HepG2 (cell line): Measurements from ENCODE around the gene SRP68. TPM values are rescaled to one million over a fixed set of nuclear protein-coding genes. Genes with fewer than 3 reads are reported as not detected.

ENCODE experiments used
- ATAC-seq: fragments of 200-7000 bp; cut with Tn5 transposase; 3 replicates; pipeline ENCODE4 v1.9.1; 2020; ENCODE audit warnings: mild to moderate bottlenecking, moderate library complexity
- BruUV-seq: library from RNA; stranded (reverse); fragments of 400-500 nt; replicated peaks from 2 replicates; lab custom pipeline; 2021; lab: Mats Ljungman, UMichigan
- CTCF ChIA-PET: fragments of 300-600 bp; formaldehyde crosslinking; extraction: SDS; loops from one replicate; lab custom pipeline; 2021; ENCODE audit warnings: low total read pairs, inconsistent platforms, low intra/inter-chr PET ratio; lab: Yijun Ruan, JAX
- POLR2A ChIA-PET: fragments of 350-600 bp; sonication (Branson Sonifier 250); formaldehyde crosslinking; loops from one replicate; lab custom pipeline; 2020; ENCODE audit warnings: antibody characterized with exemption, inconsistent platforms; lab: Yijun Ruan, JAX
- DNase-seq: peaks from one replicate; pipeline ENCODE4 v3.0.0-alpha.2; 2015; ENCODE audit warnings: low spot score
- FAIRE-seq: peaks from 3 replicates; lab custom pipeline; 2011; peaks lifted over from hg19 to GRCh38; lab: Jason Lieb, UNC
- H2AFZ ChIP-seq: one replicate; pipeline ENCODE4 v1.6.1; 2011; ENCODE audit warnings: low read length, inconsistent platforms
- H3K27ac ChIP-seq: fragments of 300-600 bp; 3 replicates; pipeline ENCODE4 v1.8.0; 2011; ENCODE audit warnings: mixed run types, mild to moderate bottlenecking, mixed read lengths, low read length, inconsistent platforms; ENCODE audit not compliant: insufficient read depth; ENCODE audit errors: extremely low read length
- H3K27me3 ChIP-seq, 2 experiments: fragments of 200-600 bp in 1 of 2; 2 replicates in 1 of 2; 3 replicates in 1 of 2; pipeline versions ENCODE4 v1.6.0 to v1.8.0; 2011; ENCODE audit warnings: low read length in 2 of 2, mild to moderate bottlenecking in 2 of 2, moderate library complexity in 2 of 2, inconsistent platforms in 1 of 2; ENCODE audit not compliant: insufficient read depth in 2 of 2, control insufficient read depth in 1 of 2
- H3K36me3 ChIP-seq, 2 experiments: fragments of 200-600 bp in 1 of 2; replicated peaks in 1 of 2; 2 replicates in 1 of 2; 3 replicates in 1 of 2; pipeline versions ENCODE4 v1.5.1 to v1.8.0; 2011; ENCODE audit warnings: low read length in 2 of 2, inconsistent platforms in 1 of 2; ENCODE audit not compliant: insufficient read depth in 2 of 2, control insufficient read depth in 1 of 2
- H3K4me1 ChIP-seq: 2 replicates; pipeline ENCODE4 v1.5.1; 2012; ENCODE audit warnings: low read length, inconsistent platforms; ENCODE audit not compliant: insufficient read depth
- H3K4me2 ChIP-seq: 2 replicates; pipeline ENCODE4 v1.6.0; 2011; ENCODE audit warnings: low read depth, low read length, inconsistent platforms
- H3K4me3 ChIP-seq, 3 experiments: fragments of 200-600 bp in 1 of 3; sonication (generic), shearing (Covaris generic) in 1 of 3; replicated peaks in 1 of 3; 2 replicates each; pipeline ENCODE4 v1.5.1; 2011 to 2016; ENCODE audit warnings: low read length in 3 of 3, inconsistent platforms in 2 of 3, low read depth in 2 of 3, mild to moderate bottlenecking in 2 of 3, control low read depth in 1 of 3, mixed read lengths in 1 of 3; ENCODE audit not compliant: insufficient read depth in 1 of 3
- H3K79me2 ChIP-seq: one replicate; pipeline ENCODE4 v1.6.1; 2011; ENCODE audit warnings: low read length, inconsistent platforms; ENCODE audit not compliant: insufficient read depth
- H3K9ac ChIP-seq: 2 replicates; pipeline ENCODE4 v1.6.0; 2011; ENCODE audit warnings: mild to moderate bottlenecking, low read depth, low read length, inconsistent platforms; ENCODE audit not compliant: insufficient read depth
- H3K9me3 ChIP-seq: 2 replicates; pipeline ENCODE4 v1.5.1; 2012; ENCODE audit warnings: mild to moderate bottlenecking, low read length
- H4K20me1 ChIP-seq: 2 replicates; pipeline ENCODE4 v1.6.0; 2011; ENCODE audit warnings: inconsistent platforms, mild to moderate bottlenecking, low read length, moderate library complexity; ENCODE audit not compliant: insufficient read depth
- RFX1 ChIP-seq: fragments of 450-650 bp; IDR thresholded peaks from 2 replicates; pipeline ENCODE4 v1.6.1; 2017
- RFX5 ChIP-seq: IDR thresholded peaks from 2 replicates; pipeline ENCODE4 v1.6.1; 2011; ENCODE audit warnings: low read depth, low read length, improper control_type of control experiment
- ZBTB26 ChIP-seq: IDR thresholded peaks from 2 replicates; pipeline ENCODE4 v1.6.1; 2016; ENCODE audit warnings: missing compliant biosample characterization, missing genetic modification reagents, borderline replicate concordance
- ZFAT ChIP-seq: sonication (generic); formaldehyde crosslinking; conservative IDR thresholded peaks from 2 replicates; pipeline ENCODE4 v1.8.1; 2023; ENCODE audit warnings: missing genetic modification reagents, inconsistent platforms
- ZNF761 ChIP-seq: sonication (generic); formaldehyde crosslinking; conservative IDR thresholded peaks from 2 replicates; pipeline ENCODE4 v1.4.0; 2020; ENCODE audit warnings: mild to moderate bottlenecking, missing genetic modification reagents
- WGBS: methylation state at CpG from one replicate; pipeline ENCODE4 v1.1.6; 2017; ENCODE audit warnings: low lambda C conversion rate; 5-methylcytosine and 5-hydroxymethylcytosine counted together
- in situ Hi-C: cut with HindIII; loops from 2 replicates; pipeline ENCODE4 v1.10.0; 2017; ENCODE audit warnings: low pct_unique_long_range_greater_than_20kb; ENCODE audit not compliant: extremely low pct_ligation_motif_present
- intact Hi-C: fragments of 100-400 bp; cut with micrococcal nuclease; formaldehyde crosslinking; loops from one replicate; pipeline ENCODE4 v1.10.0; 2022; ENCODE audit not compliant: unreplicated experiment
- polyA plus RNA-seq, 8 experiments: library from polyadenylated mRNA; depleted of rRNA in 3 of 8; stranded (reverse) in 7 of 8; unstranded in 1 of 8; fragments of >200 nt; fragmentation: Illumina TruSeq in 4 of 8; extraction: Trizol in 4 of 8; gene quantifications; 2 replicates each; pipeline versions ENCODE4 v1.2.1 to v1.2.3, GENCODE V29; 2011 to 2016; ENCODE audit warnings: low read depth in 4 of 8, missing spikeins in 1 of 8, mixed read lengths in 1 of 8; ENCODE audit not compliant: insufficient read depth in 1 of 8
- total RNA-seq, 5 experiments: library from RNA; depleted of rRNA; stranded (reverse); fragments of >200 nt; fragmentation: Illumina TruSeq; extraction: Trizol; gene quantifications; 2 replicates each; pipeline ENCODE4 v1.2.3, GENCODE V29; 2016; ENCODE audit warnings: low read depth in 1 of 5
- TF ChIP-seq, protein P1 (sequence below): sonication (generic); formaldehyde crosslinking; IDR thresholded peaks from 2 replicates; pipeline ENCODE4 v1.4.0; 2020; ENCODE audit warnings: missing genetic modification reagents, low read depth, mild to moderate bottlenecking, borderline replicate concordance

Gene SRP68
- total and polyA plus RNA-seq, 2 of the 13 experiments (the other 11 are each of a cell fraction or from before 2014, with no cell fraction given) = 39.8 to 74.3 TPM

GRCh38 chr17:76049239-76049638 is 23.1 kb downstream of the SRP68 start (continued):
- no peak for TF ChIP-seq ZBTB26 (CRISPR knock-in tag)
- no peak for TF ChIP-seq ZFAT (CRISPR knock-in tag)
- TF ChIP-seq ZNF761 (CRISPR knock-in tag) = no peak
- no peak for TF ChIP-seq RFX5

GRCh38 chr17:76048711-76049110 is 23.6 kb downstream of the SRP68 start:
- no peaks in the 10 kb centered on the region for H3K9me3 ChIP-seq
- H3K4me1 ChIP-seq = no peaks in the 10 kb centered on the region
- no TSS peak for BruUV-seq
- in situ Hi-C loops = no loop called here
- peaks cover 59 to 90% of the 10 kb centered on the region in 2 experiments for H3K36me3 ChIP-seq
- H4K20me1 ChIP-seq = no peaks in the 10 kb centered on the region
- H3K4me2 ChIP-seq = no peak overlapping the region
- ChIA-PET POLR2A (interaction anchor here (0.6 kb wide), 1 partner anchor 437 kb away, joined by 4 read pairs; no protein-coding TSS in a partner anchor), CTCF (no interaction called here)
- H2AFZ ChIP-seq = no peak overlapping the region
- H3K9ac ChIP-seq = no peak overlapping the region
- H3K4me3 ChIP-seq = no peak overlapping the region
- DNase-seq = no peak
- no peak for FAIRE-seq
- H3K79me2 ChIP-seq = no peaks in the 10 kb centered on the region
- ATAC-seq = no peak
- H3K27me3 ChIP-seq = no peaks in the 10 kb centered on the region
- intact Hi-C loops = no loop called here
- 96% methylated on average over 9 of the region's 9 CpGs for WGBS
- TF ChIP-seq RFX1 = peak; percentile 24; the same call in 1 of the 2 replicates
- TF ChIP-seq, protein P1, sequence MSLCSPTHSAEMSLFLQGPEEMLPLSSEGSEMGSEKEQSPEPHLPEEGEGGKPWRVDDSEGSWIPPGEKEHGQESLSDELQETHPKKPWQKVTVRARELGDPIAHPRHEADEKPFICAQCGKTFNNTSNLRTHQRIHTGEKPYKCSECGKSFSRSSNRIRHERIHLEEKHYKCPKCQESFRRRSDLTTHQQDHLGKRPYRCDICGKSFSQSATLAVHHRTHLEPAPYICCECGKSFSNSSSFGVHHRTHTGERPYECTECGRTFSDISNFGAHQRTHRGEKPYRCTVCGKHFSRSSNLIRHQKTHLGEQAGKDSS = no peak
- TF ChIP-seq, all 625 proteins: peak for 1
- no peak overlapping the region for H3K27ac ChIP-seq
